Parathyroid adenoma (tissue), 2 donors: ENCODE data around the gene YBEY.

ENCODE experiments used
- H2AFZ ChIP-seq: fragments of 300-600 bp; sonication (generic); one replicate; pipeline ENCODE4 v1.7.0; 2017; ENCODE audit warnings: antibody characterized with exemption, mild to moderate bottlenecking
- H3K27ac ChIP-seq: fragments of 300-600 bp; sonication (generic); one replicate; pipeline ENCODE4 v1.7.0; 2017
- H3K27me3 ChIP-seq: fragments of 300-600 bp; sonication (generic); one replicate; pipeline ENCODE4 v1.7.0; 2017; ENCODE audit warnings: low read length; ENCODE audit not compliant: control insufficient read depth, insufficient read depth
- H3K36me3 ChIP-seq: fragments of 300-600 bp; sonication (generic); one replicate; pipeline ENCODE4 v1.7.0; 2017; ENCODE audit warnings: low read length; ENCODE audit not compliant: control insufficient read depth, insufficient read depth
- H3K4me1 ChIP-seq: fragments of 300-600 bp; sonication (generic); one replicate; pipeline ENCODE4 v1.7.0; 2017; ENCODE audit warnings: control low read depth
- H3K4me2 ChIP-seq: fragments of 300-600 bp; sonication (generic); one replicate; pipeline ENCODE4 v1.7.0; 2017; ENCODE audit warnings: low read length
- H3K4me3 ChIP-seq: fragments of 300-600 bp; sonication (generic); one replicate; pipeline ENCODE4 v1.7.0; 2017; ENCODE audit warnings: low read depth, low read length
- H3K79me2 ChIP-seq: fragments of 300-600 bp; sonication (generic); one replicate; pipeline ENCODE4 v1.7.0; 2017; ENCODE audit warnings: control low read depth
- H3K9ac ChIP-seq: fragments of 300-600 bp; sonication (generic); one replicate; pipeline ENCODE4 v1.7.0; 2017; ENCODE audit warnings: mild to moderate bottlenecking
- H3K9me3 ChIP-seq: fragments of 300-600 bp; sonication (generic); one replicate; pipeline ENCODE4 v1.7.0; 2017; ENCODE audit warnings: low read length; ENCODE audit not compliant: control insufficient read depth
- TF ChIP-seq, protein P1 (sequence below): fragments of 300-600 bp; sonication (generic); IDR thresholded peaks from one replicate; pipeline ENCODE4 v1.7.0; 2017; ENCODE audit warnings: antibody characterized with exemption, mild to moderate bottlenecking
- donor health status: primary hyperparathyroidism.

The YBEY gene

GRCh38 chr21:46317710-46318463 lies 31.7 kb downstream of the YBEY start:
- no peak overlapping the region for H3K4me3 ChIP-seq
- TF ChIP-seq, protein P1, sequence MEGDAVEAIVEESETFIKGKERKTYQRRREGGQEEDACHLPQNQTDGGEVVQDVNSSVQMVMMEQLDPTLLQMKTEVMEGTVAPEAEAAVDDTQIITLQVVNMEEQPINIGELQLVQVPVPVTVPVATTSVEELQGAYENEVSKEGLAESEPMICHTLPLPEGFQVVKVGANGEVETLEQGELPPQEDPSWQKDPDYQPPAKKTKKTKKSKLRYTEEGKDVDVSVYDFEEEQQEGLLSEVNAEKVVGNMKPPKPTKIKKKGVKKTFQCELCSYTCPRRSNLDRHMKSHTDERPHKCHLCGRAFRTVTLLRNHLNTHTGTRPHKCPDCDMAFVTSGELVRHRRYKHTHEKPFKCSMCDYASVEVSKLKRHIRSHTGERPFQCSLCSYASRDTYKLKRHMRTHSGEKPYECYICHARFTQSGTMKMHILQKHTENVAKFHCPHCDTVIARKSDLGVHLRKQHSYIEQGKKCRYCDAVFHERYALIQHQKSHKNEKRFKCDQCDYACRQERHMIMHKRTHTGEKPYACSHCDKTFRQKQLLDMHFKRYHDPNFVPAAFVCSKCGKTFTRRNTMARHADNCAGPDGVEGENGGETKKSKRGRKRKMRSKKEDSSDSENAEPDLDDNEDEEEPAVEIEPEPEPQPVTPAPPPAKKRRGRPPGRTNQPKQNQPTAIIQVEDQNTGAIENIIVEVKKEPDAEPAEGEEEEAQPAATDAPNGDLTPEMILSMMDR, result no peak
- no peak overlapping the region for H3K27ac ChIP-seq
- no peak overlapping the region for H2AFZ ChIP-seq
- no peaks in the 10 kb centered on the region for H3K79me2 ChIP-seq
- no peaks in the 10 kb centered on the region for H3K27me3 ChIP-seq
- H3K9me3 ChIP-seq, result no peaks in the 10 kb centered on the region
- H3K36me3 ChIP-seq, result no peaks in the 10 kb centered on the region
- no peaks in the 10 kb centered on the region for H3K4me1 ChIP-seq
- no peak overlapping the region for H3K4me2 ChIP-seq
- H3K9ac ChIP-seq, result no peak overlapping the region

DNA sequence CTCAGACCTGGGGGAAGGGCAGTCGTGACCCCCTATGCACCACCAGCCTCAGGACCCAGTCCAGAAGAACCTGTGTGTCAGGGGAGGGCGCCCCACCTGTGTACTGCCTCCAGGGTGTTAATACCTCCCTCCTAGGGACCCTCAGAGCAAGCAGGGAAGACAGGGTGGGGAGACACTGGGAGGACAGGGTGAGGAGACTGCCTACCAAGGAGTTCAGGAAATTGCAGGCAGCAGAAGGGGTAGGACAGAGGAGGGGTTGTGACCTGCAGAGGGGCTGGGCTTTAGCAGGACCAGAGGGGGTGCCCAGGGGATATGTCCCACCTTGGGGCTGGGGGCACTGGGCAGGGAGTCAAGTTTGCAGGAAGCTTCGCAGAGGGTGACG lies 32.3 kb downstream of the YBEY start:
- Histone ChIP-seq H3K9me3 (no peaks in the 10 kb centered on the region), H3K4me2 (no peak overlapping the region), H3K27me3 (no peaks in the 10 kb centered on the region), H3K9ac (no peak overlapping the region), H3K4me3 (no peak overlapping the region), H3K36me3 (no peaks in the 10 kb centered on the region), H3K27ac (no peak overlapping the region), H3K79me2 (no peaks in the 10 kb centered on the region), H2AFZ (no peak overlapping the region), H3K4me1 (no peaks in the 10 kb centered on the region)
- TF ChIP-seq, protein P1, result no peak

DNA sequence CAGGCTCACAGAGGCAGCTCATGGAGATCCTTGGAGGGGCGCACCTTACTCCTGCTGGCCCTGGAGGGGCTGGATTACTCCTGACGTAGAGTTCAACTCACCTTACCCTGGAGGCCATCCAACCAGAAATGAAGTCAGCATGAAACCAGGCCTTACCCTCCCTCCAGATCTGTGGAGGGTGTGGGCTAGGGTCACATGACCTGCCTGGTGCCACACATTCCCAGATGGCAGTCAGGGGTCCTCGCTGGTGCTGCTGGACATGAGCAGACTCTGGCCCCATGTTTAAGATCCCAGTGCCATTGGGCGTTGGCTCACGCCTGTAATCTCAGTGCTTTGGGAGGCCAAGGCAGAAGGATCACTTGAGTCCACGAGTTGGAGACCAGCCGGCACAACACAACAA lies 33.0 kb downstream of the YBEY start:
- no peak overlapping the region for H3K27ac ChIP-seq
- H3K4me1 ChIP-seq, result no peaks in the 10 kb centered on the region
- H3K36me3 ChIP-seq, result no peaks in the 10 kb centered on the region
- H3K27me3 ChIP-seq, result no peaks in the 10 kb centered on the region
- H3K9ac ChIP-seq, result no peak overlapping the region
- H3K79me2 ChIP-seq, result no peaks in the 10 kb centered on the region
- H3K4me2 ChIP-seq, result no peak overlapping the region
- H2AFZ ChIP-seq, result no peak overlapping the region
- no peaks in the 10 kb centered on the region for H3K9me3 ChIP-seq
- H3K4me3 ChIP-seq, result no peak overlapping the region
- TF ChIP-seq, protein P1, result no peak

DNA sequence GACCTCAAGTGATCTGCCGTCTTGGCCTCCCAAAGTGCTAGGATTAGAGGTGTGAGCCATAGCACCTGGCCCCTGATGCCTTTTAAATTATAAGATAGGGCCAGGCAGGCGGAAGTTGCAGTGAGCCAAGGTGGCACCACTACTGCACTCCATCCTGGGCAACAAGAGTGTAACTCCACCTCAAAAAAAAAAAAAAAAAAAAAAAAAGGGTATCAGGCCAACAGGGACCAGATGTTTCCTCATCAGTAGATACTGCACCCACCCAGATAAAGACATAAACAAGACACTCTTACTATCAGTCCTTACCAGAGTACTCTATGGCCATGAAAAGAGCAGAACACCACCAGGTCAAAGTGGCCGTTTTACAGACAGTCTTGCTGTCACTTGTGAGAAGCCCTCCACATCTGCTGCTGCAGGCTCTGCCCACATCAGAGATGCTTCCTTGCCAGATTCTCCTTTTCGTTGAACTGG lies 34.2 kb downstream of the YBEY start:
- Histone ChIP-seq H2AFZ (no peak overlapping the region), H3K9ac (no peak overlapping the region), H3K27me3 (no peaks in the 10 kb centered on the region), H3K4me3 (no peak overlapping the region), H3K79me2 (no peaks in the 10 kb centered on the region), H3K9me3 (no peaks in the 10 kb centered on the region), H3K36me3 (no peaks in the 10 kb centered on the region), H3K4me1 (peaks cover under 1% of the 10 kb centered on the region), H3K27ac (no peak overlapping the region), H3K4me2 (no peak overlapping the region)
- TF ChIP-seq, protein P1, result no peak
